HG03097 (cell line): ENCODE measurements around the gene EPS15.
"Not testable (repeated sequence)": the region's sequence is repeated elsewhere in the genome, so short reads cannot be mapped to it uniquely, and the experiment has no call there.

Source experiments
- ATAC-seq: cut with Tn5 transposase; IDR thresholded peaks from one replicate; pipeline ENCODE4 v1.9.1; 2021; ENCODE audit not compliant: unreplicated experiment, low FRiP score

EPS15 gene

GRCh38 chr1:51474832-51475620 lies 44.0 kb downstream of the EPS15 start:
- not testable (repeated sequence) for ATAC-seq

GRCh38 chr1:51473331-51474115 lies 45.5 kb downstream of the EPS15 start:
- no peak for ATAC-seq

DNA sequence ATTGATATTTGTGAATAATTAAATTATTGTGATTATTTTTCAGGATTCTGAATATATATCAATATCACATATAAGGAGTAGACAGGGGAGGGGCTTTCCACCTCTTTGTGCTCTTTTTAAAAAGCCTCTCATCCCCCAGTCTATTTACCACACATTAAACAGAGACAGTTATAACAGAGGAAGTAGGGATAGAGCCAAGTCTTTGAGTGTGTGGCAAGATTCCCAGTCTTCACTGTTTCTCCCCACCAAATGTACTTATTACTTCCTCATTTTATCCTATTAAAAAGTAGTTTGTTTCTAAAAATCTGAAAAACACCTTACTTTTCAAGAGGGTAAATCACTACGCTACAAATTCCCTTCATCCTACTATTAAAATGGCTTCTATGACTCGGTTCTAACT lies 46.7 kb downstream of the EPS15 start:
- no peak for ATAC-seq

DNA sequence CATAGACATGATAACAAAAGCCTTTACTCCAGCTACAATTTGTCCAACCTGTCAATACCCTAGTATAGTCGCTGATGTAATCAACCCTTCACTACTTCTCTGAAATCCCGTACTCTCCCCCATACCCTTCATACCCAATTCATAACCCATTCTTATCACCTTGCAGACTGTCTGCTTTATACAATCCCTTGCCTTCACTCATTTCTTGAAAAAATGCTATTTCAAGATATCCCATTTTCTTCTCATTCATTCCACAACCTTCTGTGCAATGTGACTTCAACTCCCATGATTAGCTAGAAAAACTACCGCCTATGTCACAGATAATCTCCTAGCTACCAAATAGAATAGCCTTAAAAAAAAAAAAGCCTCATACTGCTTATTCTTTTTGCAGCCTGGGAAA lies 49.5 kb downstream of the EPS15 start:
- ATAC-seq = no peak

DNA sequence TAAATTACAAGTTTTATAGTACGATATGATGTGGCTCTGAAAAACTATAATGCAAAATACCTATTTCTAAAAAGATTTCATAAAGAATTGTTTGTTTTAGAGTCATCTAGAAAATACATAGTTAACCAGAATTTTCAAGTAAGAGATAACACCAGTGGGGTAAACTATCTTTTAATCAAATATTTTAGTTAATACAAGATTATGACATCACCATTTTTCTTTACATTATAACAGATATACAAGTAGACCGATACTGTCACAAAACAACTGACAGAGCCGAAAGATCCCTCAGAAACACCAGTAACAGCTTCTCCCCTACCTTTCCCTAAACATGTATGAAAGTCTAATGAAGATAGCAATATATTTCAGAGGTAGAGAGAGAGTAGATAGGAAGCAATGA lies 54.2 kb downstream of the EPS15 start:
- no peak for ATAC-seq

DNA sequence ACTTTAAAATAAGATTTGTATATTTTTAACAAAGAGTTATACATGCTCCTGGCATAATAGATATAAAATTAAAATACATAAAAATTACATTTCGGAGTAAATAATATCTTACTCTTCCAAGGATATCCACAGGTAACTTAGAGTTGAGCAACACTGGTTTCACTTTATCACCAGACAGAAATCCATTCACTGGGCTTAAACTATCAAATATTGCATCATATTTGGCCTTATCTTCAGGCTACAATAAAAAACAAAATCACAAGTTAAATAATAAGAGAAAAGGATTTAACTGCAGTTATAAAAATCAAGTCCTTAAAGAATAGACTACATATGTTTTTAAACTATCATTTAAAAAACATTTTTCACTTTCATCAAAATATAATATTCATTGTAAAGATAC lies 55.5 kb downstream of the EPS15 start:
- ATAC-seq = no peak

GRCh38 chr1:51462289-51462688 lies 56.8 kb downstream of the EPS15 start:
- ATAC-seq = not testable (repeated sequence)

- no peak for ATAC-seq
Observed at GRCh38 chr1:51454554-51454953, 64.5 kb downstream of the EPS15 start.

GRCh38 chr1:51453010-51453409 lies 66.1 kb downstream of the EPS15 start:
- ATAC-seq = no peak

DNA sequence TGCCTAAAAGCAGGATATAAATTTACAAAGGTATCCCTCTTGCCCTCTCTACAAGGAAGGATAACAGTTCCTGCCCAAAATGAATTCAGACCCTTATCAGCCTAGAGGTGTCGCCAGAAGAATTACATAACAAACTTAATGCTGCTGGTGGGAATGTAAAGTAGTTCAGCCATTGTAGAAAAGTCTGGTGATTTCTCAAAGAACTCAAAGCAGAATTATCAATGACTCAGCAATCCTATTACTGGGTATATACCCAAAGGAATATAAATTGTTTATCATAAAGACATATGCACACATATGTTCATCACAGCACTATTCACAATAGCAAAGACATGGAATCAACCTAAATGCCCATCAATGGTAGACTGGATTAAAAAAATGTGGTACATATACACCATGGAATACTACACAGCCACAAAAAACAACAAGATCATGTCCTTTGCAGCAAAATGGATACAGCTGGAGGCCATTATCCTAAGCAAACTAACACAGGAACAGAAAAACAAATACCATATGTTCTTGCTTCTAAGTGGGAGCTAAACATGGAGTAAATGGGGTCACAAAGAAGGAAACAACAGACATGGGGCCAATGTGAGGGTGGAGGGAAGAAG lies 70.1 kb downstream of the EPS15 start:
- not testable (repeated sequence) for ATAC-seq

- ATAC-seq = no peak
Observed at GRCh38 chr1:51445351-51446090, 73.5 kb downstream of the EPS15 start.

- no peak for ATAC-seq
Observed at GRCh38 chr1:51444534-51445192, 74.4 kb downstream of the EPS15 start.

DNA sequence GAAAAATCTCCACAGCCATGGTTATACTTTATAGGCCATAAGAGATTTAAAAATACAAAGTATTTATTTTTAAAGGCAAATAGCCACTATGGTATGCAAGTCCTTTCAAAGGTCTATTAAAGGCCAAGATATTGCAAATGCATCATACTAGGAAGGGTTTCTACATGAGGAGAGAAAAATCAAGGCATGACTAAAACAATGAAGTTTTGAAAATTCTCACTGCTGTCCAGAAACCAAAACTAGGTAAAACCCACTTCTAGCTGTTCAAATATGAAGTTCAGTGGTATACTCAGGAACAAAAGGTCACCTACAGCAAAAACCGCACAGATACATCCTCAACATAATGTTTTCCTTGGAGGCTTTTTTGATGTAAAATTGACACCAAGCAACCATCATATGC lies 75.0 kb downstream of the EPS15 start:
- ATAC-seq = no peak

DNA sequence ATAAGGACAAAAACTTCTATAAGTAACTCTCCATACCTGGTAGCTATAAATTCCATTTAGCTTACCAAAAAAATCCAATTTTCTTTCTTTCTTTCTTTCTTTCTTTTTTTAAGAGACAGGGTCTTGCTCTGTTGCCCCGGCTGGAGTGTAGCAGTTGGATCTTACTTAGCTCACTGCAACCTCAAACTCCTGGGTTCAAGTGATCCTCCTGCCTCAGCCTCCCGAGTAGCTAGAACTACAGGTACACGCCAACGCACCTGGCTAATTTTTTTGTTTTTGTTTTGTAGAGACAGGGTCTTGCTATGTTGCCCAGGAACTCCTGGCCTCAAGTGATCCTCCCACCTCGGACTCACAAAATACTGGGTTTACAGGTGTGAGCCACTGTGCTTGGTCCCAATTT lies 75.5 kb downstream of the EPS15 start:
- ATAC-seq = no peak

DNA sequence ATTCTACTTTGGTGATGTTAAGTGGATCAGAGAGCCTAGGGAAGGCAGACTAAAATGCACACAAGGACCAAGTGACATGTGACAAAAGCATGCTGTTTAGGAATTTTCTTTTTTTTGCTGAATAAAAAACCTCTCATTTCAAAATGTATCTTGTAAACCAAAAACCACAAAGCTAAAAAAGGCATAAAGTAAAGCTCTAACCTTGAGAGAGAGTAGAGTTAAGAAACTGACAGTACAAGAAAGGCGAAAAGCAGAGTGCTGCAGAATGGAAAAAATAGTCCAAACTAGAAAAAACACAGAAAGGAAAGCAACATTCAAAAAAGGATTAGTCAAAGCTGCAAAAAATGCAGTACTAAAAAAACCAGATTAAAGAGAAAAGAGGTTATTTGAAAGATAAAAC lies 76.5 kb downstream of the EPS15 start:
- ATAC-seq = no peak

- no peak for ATAC-seq
Observed at GRCh38 chr1:51442198-51442597, 76.9 kb downstream of the EPS15 start.

GRCh38 chr1:51439895-51440294 lies 79.2 kb downstream of the EPS15 start:
- ATAC-seq = no peak

DNA sequence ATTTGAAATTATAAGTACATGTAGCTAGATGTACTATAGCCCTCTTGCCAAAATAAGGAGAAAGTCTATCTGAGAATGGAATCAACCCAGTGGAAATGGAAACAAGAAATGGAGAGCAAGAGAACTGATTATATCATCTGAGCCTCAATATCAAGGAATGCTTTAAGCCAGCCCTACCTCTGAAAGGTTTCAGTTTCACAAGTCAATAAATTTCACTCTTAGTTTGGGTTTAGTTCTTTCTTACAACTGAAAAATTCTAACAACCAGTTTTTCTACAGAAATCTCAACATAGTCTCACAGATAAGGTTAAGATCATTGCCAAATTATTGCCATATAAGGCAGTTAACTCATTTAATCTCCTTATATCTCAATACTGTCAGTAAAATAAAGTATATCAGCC lies 80.0 kb downstream of the EPS15 start:
- no peak for ATAC-seq

DNA sequence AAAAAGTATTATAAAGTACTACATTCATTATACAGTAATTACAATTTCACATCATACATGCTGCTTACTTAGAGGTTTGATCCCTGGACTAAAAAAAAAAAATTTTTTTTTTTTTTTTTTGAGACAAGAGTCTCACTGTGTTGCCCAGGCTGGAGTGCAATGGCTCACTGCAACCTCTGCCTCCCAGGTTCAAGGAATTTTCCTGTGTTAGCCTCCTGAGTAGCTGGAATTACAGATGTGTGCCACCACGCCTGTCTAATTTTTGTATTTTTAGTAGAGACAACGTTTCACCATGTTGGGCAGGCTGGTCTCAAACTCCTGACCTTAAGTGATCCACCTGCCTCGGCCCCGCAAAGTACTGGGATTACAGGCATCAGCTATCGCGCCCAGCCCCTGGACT lies 81.7 kb downstream of the EPS15 start:
- not testable (repeated sequence) for ATAC-seq

- no peak for ATAC-seq
Observed at GRCh38 chr1:51435878-51436277, 83.2 kb downstream of the EPS15 start.
